Endothelial cell of umbilical vein (primary cell): ENCODE results near the gene LHFPL2. TPM values are rescaled to one million over a fixed set of nuclear protein-coding genes. Genes with fewer than 3 reads are reported as not detected.
"Not testable (repeated sequence)": the region's sequence is repeated elsewhere in the genome, so short reads cannot be mapped to it uniquely, and the experiment has no call there.

Experiments
- BruUV-seq: library from RNA; stranded (reverse); fragments of 400-500 nt; replicated peaks from 2 replicates; lab custom pipeline; 2021; lab: Mats Ljungman, UMichigan
- CTCF ChIA-PET: fragments of 300-600, 350-600 bp; sonication (Branson Sonifier 250); formaldehyde crosslinking; loops from one replicate; lab custom pipeline; 2021; ENCODE audit warnings: antibody characterized with exemption, inconsistent platforms; lab: Charles Lee
- POLR2A ChIA-PET: fragments of 300-600, 350-600 bp; sonication (Branson Sonifier 250); formaldehyde crosslinking; loops from one replicate; lab custom pipeline; 2021; ENCODE audit warnings: antibody characterized with exemption, inconsistent platforms; lab: Charles Lee
- DNase-seq: peaks from one replicate; pipeline ENCODE4 v3.0.0-alpha.2; 2011; ENCODE audit warnings: low read depth, low spot score
- FAIRE-seq: peaks from 2 replicates; lab custom pipeline; 2011; peaks lifted over from hg19 to GRCh38; lab: Jason Lieb, UNC
- H2AFZ ChIP-seq: 2 replicates; pipeline ENCODE4 v1.6.0; 2012; ENCODE audit warnings: low read depth, low read length, control low read depth, inconsistent platforms
- H3K27ac ChIP-seq: 2 replicates; pipeline ENCODE4 v1.5.1; 2011; ENCODE audit warnings: low read depth, mild to moderate bottlenecking, control low read depth, low read length, moderate library complexity; ENCODE audit not compliant: insufficient read depth
- H3K27me3 ChIP-seq, 2 experiments: 2 replicates each; pipeline versions ENCODE4 v1.6.0 to v1.6.1; 2011; ENCODE audit warnings: low read length in 2 of 2, mixed read lengths in 1 of 2; ENCODE audit not compliant: control insufficient read depth in 2 of 2, insufficient read depth in 2 of 2
- H3K36me3 ChIP-seq, 2 experiments: 2 replicates in 1 of 2; 3 replicates in 1 of 2; pipeline ENCODE4 v1.5.1; 2011; ENCODE audit warnings: low read length in 2 of 2, mild to moderate bottlenecking in 1 of 2, moderate library complexity in 1 of 2; ENCODE audit not compliant: control insufficient read depth in 2 of 2, insufficient read depth in 2 of 2; ENCODE audit errors: extremely low read depth in 1 of 2
- H3K4me1 ChIP-seq: 3 replicates; pipeline ENCODE4 v1.5.1; 2011; ENCODE audit warnings: mild to moderate bottlenecking, low read length; ENCODE audit not compliant: control insufficient read depth, insufficient read depth; ENCODE audit errors: extremely low read depth
- H3K4me2 ChIP-seq: 2 replicates; pipeline ENCODE4 v1.6.1; 2011; ENCODE audit warnings: low read length, control low read depth, mixed read lengths; ENCODE audit not compliant: insufficient read depth
- H3K4me3 ChIP-seq, 3 experiments: fragments of 200-600 bp in 1 of 3; sonication (generic), shearing (Covaris generic) in 1 of 3; replicated peaks in 1 of 3; 2 replicates each; pipeline ENCODE4 v1.5.1; 2011 to 2016; ENCODE audit warnings: control low read depth in 3 of 3, low read length in 3 of 3, mild to moderate bottlenecking in 2 of 3, inconsistent platforms in 1 of 3, low read depth in 1 of 3, moderate library complexity in 1 of 3; ENCODE audit not compliant: insufficient read depth in 1 of 3
- H3K79me2 ChIP-seq: 2 replicates; pipeline ENCODE4 v1.6.0; 2012; ENCODE audit warnings: low read length, inconsistent platforms; ENCODE audit not compliant: control insufficient read depth, insufficient read depth
- H3K9ac ChIP-seq: replicated peaks from 2 replicates; pipeline ENCODE3; 2011; ENCODE audit warnings: low read length, control low read depth; ENCODE audit not compliant: insufficient read depth; ENCODE audit errors: extremely low read depth
- H3K9me1 ChIP-seq: replicated peaks from 3 replicates; pipeline ENCODE4 v1.6.0; 2011; ENCODE audit warnings: mild to moderate bottlenecking, low read length; ENCODE audit not compliant: control insufficient read depth, insufficient read depth; ENCODE audit errors: extremely low read depth
- H3K9me3 ChIP-seq: replicated peaks from 2 replicates; pipeline ENCODE4 v1.5.1; 2012; ENCODE audit warnings: low read length, inconsistent platforms; ENCODE audit not compliant: control insufficient read depth, insufficient read depth
- H4K20me1 ChIP-seq: replicated peaks from 2 replicates; pipeline ENCODE3; 2011; ENCODE audit warnings: mild to moderate bottlenecking, low read length; ENCODE audit not compliant: control insufficient read depth, insufficient read depth; ENCODE audit errors: extremely low read depth
- CTCF ChIP-seq, 2 donors: IDR thresholded peaks; 1 replicate in 1 of 2; 2 replicates in 1 of 2; pipeline ENCODE4 v1.5.1; 2011; ENCODE audit warnings: low read length in 2 of 2, mild to moderate bottlenecking in 2 of 2, moderate library complexity in 2 of 2, control low read depth in 1 of 2, inconsistent platforms in 1 of 2, low read depth in 1 of 2; ENCODE audit not compliant: insufficient read depth in 1 of 2; ENCODE audit errors: extremely low read depth in 1 of 2
- EZH2 ChIP-seq: IDR thresholded peaks from 2 replicates; pipeline ENCODE4 v1.6.1; 2012; ENCODE audit warnings: borderline replicate concordance, low read depth, mild to moderate bottlenecking, moderate library complexity, low read length, inconsistent platforms; ENCODE audit not compliant: severe bottlenecking
- FOS ChIP-seq: IDR thresholded peaks from 2 replicates; pipeline ENCODE4 v1.6.1; 2011; ENCODE audit warnings: mild to moderate bottlenecking, low read length, moderate library complexity, borderline replicate concordance; ENCODE audit not compliant: insufficient read depth
- GATA2 ChIP-seq: IDR thresholded peaks from 2 replicates; pipeline ENCODE4 v1.7.0; 2011; ENCODE audit warnings: low read depth, mild to moderate bottlenecking, moderate library complexity, mixed read lengths, low read length; ENCODE audit not compliant: insufficient read length, insufficient read depth
- JUN ChIP-seq: IDR thresholded peaks from 2 replicates; pipeline ENCODE4 v1.6.1; 2011; ENCODE audit warnings: borderline replicate concordance, low read depth; ENCODE audit not compliant: insufficient read length, insufficient read depth
- MYC ChIP-seq: IDR thresholded peaks from one replicate; pipeline ENCODE4 v1.6.1; 2011; ENCODE audit warnings: mild to moderate bottlenecking, low read depth, low read length
- POLR2A ChIP-seq: IDR thresholded peaks from 2 replicates; pipeline ENCODE4 v1.6.1; 2012; ENCODE audit warnings: low read depth, mild to moderate bottlenecking, control low read depth, low read length
- POLR2AphosphoS5 ChIP-seq: IDR thresholded peaks from 2 replicates; pipeline ENCODE4 v1.6.1; 2012; ENCODE audit warnings: low read depth, mild to moderate bottlenecking, control low read depth, low read length, moderate library complexity; ENCODE audit not compliant: insufficient read depth
- dilution Hi-C: fragments of 300-500 bp; cut with MboI; formaldehyde crosslinking; loops from one replicate; pipeline ENCODE4 v1.15.0; 2019; ENCODE audit warnings: low sequenced_read_pairs; ENCODE audit not compliant: extremely low pct_ligation_motif_present
- intact Hi-C: fragments of 100-400 bp; cut with micrococcal nuclease; formaldehyde crosslinking; loops from one replicate; pipeline ENCODE4 v1.10.0; 2022
- polyA plus RNA-seq, 4 experiments: library from polyadenylated mRNA; depleted of rRNA in 3 of 4; stranded (reverse) in 3 of 4; unstranded in 1 of 4; fragments of >200 nt; gene quantifications; 2 replicates each; pipeline versions ENCODE4 v1.2.1 to v1.2.3, GENCODE V29; 2011 to 2012; ENCODE audit warnings: missing spikeins in 1 of 4
- total RNA-seq: library from RNA; stranded (reverse); gene quantifications from 2 replicates; pipeline ENCODE4 v1.2.3, GENCODE V29; 2021
- TF ChIP-seq, protein P1 (sequence below): IDR thresholded peaks from 2 replicates; pipeline ENCODE4 v1.6.1; 2011; ENCODE audit not compliant: insufficient read depth, insufficient read length

LHFPL2 gene
- total and polyA plus RNA-seq, 2 donors (not counting 3 experiments of a cell fraction or from before 2014, with no cell fraction given) = 9.6 to 36.3 TPM

DNA sequence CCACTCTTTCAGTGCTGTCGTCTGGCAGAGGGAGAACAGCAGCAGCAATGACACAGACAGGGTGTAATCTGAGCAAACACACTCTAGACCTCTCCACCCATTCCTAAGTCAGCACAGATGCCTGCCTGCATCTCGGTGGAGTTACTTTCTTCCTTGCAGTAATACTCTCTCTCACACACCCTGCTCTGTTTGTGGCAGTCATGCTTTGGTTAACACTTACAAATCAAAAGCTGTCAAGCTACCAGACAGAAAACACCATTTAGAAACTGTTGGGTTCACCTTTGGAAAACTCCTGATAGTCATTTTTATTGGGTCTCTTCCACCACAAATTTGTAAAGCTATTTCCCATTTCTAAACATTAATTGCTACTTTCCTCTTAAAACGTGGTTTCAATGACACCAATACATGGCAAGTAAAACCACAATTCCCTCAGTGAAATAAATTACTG is 27.3 kb downstream of the LHFPL2 start:
- ChIA-PET POLR2A (no interaction called here), CTCF (interaction anchor here (1.1 kb wide), 1 partner anchor 9 kb away, joined by 4 read pairs; no protein-coding TSS in a partner anchor)
- H3K9ac ChIP-seq = no peak overlapping the region
- H3K9me1 ChIP-seq = no peaks in the 10 kb centered on the region
- H4K20me1 ChIP-seq = no peaks in the 10 kb centered on the region
- TF ChIP-seq EZH2 = no peak
- TF ChIP-seq CTCF (IDR thresholded peaks at IDR 0.05; ENCODE audit: extremely low read depth in 1 of 2, insufficient read depth in 1 of 2, low read depth in 1 of 2, low read length in 2 of 2) = no peak
- no peak for TF ChIP-seq POLR2AphosphoS5
- no peak for TF ChIP-seq GATA2
- no peak for TF ChIP-seq MYC
- no peak for TF ChIP-seq JUN
- TF ChIP-seq POLR2A = no peak
- TF ChIP-seq, protein P1, sequence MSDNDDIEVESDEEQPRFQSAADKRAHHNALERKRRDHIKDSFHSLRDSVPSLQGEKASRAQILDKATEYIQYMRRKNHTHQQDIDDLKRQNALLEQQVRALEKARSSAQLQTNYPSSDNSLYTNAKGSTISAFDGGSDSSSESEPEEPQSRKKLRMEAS = no peak
- TF ChIP-seq FOS = no peak
- H3K4me3 ChIP-seq = no peak overlapping the region
- no peak for DNase-seq
- no peak overlapping the region for H2AFZ ChIP-seq
- no peak for FAIRE-seq
- peaks cover 0 to 8% of the 10 kb centered on the region in 2 experiments for H3K36me3 ChIP-seq
- no peaks in the 10 kb centered on the region for H3K27me3 ChIP-seq
- no peak overlapping the region for H3K27ac ChIP-seq
- peaks cover 2% of the 10 kb centered on the region for H3K9me3 ChIP-seq
- intact Hi-C loops (no loop called here), dilution Hi-C loops (no loop called here)
- no peaks in the 10 kb centered on the region for H3K4me1 ChIP-seq
- BruUV-seq = no TSS peak
- H3K79me2 ChIP-seq = peaks cover 3% of the 10 kb centered on the region
- H3K4me2 ChIP-seq = no peak overlapping the region

- POLR2A ChIA-PET, H3K9me3 ChIP-seq, H3K4me2 ChIP-seq, CTCF ChIA-PET, H3K9ac ChIP-seq, FAIRE-seq, H3K4me3 ChIP-seq, DNase-seq, intact Hi-C loops, H2AFZ ChIP-seq, H3K36me3 ChIP-seq, H3K27ac ChIP-seq, H3K79me2 ChIP-seq, H3K9me1 ChIP-seq, dilution Hi-C loops, BruUV-seq, H4K20me1 ChIP-seq, H3K4me1 ChIP-seq, H3K27me3 ChIP-seq: not testable (repeated sequence)
Observed at GRCh38 chr5:78620119-78620518, 28.5 kb downstream of the LHFPL2 start.
